Activated CD8-positive, alpha-beta T cell treated with anti-CD3 and anti-CD28 coated beads for 36 hours (primary cell): ENCODE results near the gene PRXL2C. TPM values are rescaled to one million over a fixed set of nuclear protein-coding genes. Genes with fewer than 3 reads are reported as not detected.

Experiments
- ATAC-seq: fragments of 200-7000 bp; cut with Tn5 transposase; one replicate; pipeline ENCODE4 v1.10.0; 2021; ENCODE audit warnings: mild to moderate bottlenecking, moderate library complexity
- CTCF ChIA-PET: fragments of 350-600 bp; sonication (Branson Sonifier 250); formaldehyde crosslinking; loops from one replicate; lab custom pipeline; 2021; ENCODE audit warnings: antibody characterized with exemption; lab: Charles Lee
- POLR2A ChIA-PET: fragments of 350-600 bp; sonication (Branson Sonifier 250); formaldehyde crosslinking; loops from one replicate; lab custom pipeline; 2021; ENCODE audit warnings: antibody characterized with exemption; lab: Charles Lee
- DNase-seq: peaks from one replicate; pipeline ENCODE4 v3.0.0-alpha.2; 2020
- H3K27ac Mint-ChIP-seq: one replicate; pipeline ENCODE4 v1.8.0; 2021; ENCODE audit warnings: mild to moderate bottlenecking, mixed read lengths
- H3K27me3 Mint-ChIP-seq: one replicate; pipeline ENCODE4 v1.8.0; 2021; ENCODE audit warnings: mixed read lengths
- H3K36me3 Mint-ChIP-seq: one replicate; pipeline ENCODE4 v1.8.0; 2021; ENCODE audit warnings: low read depth, mixed read lengths
- H3K4me1 Mint-ChIP-seq: one replicate; pipeline ENCODE4 v1.8.0; 2021; ENCODE audit warnings: low read depth, mixed read lengths
- H3K4me3 Mint-ChIP-seq: one replicate; pipeline ENCODE4 v1.8.0; 2021; ENCODE audit warnings: mild to moderate bottlenecking, moderate library complexity, mixed read lengths
- H3K9me3 Mint-ChIP-seq: one replicate; pipeline ENCODE4 v1.8.0; 2021; ENCODE audit warnings: mixed read lengths
- intact Hi-C: fragments of 100-400 bp; cut with micrococcal nuclease; formaldehyde crosslinking; loops from one replicate; pipeline ENCODE4 v1.10.0; 2022
- total RNA-seq, 2 experiments: library from RNA; stranded (reverse); gene quantifications; one replicate each; pipeline ENCODE4 v1.2.3, GENCODE V29; 2021
- TF ChIP-seq, protein P1 (sequence below): fragments of 200-600 bp; IDR thresholded peaks from one replicate; pipeline ENCODE4 v1.8.0; 2022; ENCODE audit warnings: antibody characterized with exemption, mild to moderate bottlenecking

The PRXL2C gene
- total RNA-seq, 2 experiments from 2014 or later, result 2.5 to 5.2 TPM

DNA sequence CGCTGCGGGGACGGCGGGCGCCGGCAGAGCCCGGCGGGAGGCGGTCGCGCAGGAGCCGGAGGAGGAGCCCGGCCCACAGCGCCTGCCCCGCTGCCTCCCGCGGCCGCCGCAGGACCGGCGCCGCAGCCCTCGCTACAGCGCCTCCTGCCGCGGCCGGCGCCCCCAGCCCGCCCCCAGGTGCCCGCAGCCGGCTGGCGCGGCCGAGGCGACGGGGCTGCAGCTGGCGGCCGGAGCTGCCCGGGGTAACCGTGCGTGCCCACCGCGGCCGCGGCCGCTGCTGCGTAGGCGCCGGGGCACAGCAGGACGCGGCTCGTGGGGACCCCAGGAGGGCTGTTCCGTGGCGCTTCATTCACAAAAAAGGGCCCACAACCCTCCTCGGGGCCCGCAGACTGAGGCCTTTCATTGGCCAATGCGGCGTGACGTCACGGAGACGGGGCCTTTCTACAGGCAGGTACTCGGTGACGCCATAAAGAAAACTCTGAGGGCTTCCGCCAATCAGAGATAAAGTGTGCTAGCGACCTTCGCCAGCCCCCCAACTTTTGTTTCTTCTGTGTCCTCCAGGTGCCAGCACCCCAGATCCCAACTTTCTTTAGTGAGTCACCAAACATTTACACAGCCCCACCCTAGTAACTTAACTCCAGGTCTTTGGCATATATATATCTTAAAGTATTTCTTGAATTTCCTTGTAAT is 35.5 kb downstream of the PRXL2C start, which contains the start of gene CDC14B:
Gene CDC14B, minus strand, starts transcription at position 353 of the 690 bp plus-strand sequence. CDS start 465 bp downstream, outside the sequence.
- H3K27me3 Mint-ChIP-seq, result peaks cover 49% of the 10 kb centered on the region
- TF ChIP-seq, protein P1, sequence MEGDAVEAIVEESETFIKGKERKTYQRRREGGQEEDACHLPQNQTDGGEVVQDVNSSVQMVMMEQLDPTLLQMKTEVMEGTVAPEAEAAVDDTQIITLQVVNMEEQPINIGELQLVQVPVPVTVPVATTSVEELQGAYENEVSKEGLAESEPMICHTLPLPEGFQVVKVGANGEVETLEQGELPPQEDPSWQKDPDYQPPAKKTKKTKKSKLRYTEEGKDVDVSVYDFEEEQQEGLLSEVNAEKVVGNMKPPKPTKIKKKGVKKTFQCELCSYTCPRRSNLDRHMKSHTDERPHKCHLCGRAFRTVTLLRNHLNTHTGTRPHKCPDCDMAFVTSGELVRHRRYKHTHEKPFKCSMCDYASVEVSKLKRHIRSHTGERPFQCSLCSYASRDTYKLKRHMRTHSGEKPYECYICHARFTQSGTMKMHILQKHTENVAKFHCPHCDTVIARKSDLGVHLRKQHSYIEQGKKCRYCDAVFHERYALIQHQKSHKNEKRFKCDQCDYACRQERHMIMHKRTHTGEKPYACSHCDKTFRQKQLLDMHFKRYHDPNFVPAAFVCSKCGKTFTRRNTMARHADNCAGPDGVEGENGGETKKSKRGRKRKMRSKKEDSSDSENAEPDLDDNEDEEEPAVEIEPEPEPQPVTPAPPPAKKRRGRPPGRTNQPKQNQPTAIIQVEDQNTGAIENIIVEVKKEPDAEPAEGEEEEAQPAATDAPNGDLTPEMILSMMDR, result no peak
- H3K9me3 Mint-ChIP-seq, result no peaks in the 10 kb centered on the region
- peaks cover 11% of the 10 kb centered on the region for H3K4me1 Mint-ChIP-seq
- H3K36me3 Mint-ChIP-seq, result no peaks in the 10 kb centered on the region
- ChIA-PET CTCF (no interaction called here), POLR2A (interaction anchor here (1.3 kb wide), 1 partner anchor 21 kb away, joined by 5 read pairs; no protein-coding TSS in a partner anchor)
- peak; percentile 85 for DNase-seq
- H3K4me3 Mint-ChIP-seq, result peak within 1 kb of the TSS; percentile 60
- ATAC-seq, result peak; percentile 84
- H3K27ac Mint-ChIP-seq, result no peak within 1 kb of the TSS
- intact Hi-C loops, result no loop called here

DNA sequence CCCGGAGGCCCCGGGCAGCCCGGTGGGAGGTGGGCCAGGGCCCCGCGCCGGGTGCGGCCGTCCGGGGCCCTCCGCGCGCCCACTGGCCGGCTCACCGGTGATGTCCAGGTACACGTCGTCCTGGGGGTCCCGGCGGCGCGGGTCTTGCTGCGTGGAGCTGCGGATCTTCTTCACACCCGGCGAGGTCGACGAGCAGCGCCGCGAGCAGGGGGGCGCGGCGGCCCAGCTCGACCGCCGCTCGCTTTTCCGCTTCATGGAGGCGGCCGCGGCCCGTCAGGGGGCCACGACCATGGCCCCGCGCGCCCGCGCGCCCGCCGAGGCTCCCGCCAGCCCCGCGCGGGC is 36.0 kb downstream of the PRXL2C start:
- H3K4me3 Mint-ChIP-seq, result no peak overlapping the region
- DNase-seq (no peak), ATAC-seq (no peak)
- no peaks in the 10 kb centered on the region for H3K9me3 Mint-ChIP-seq
- intact Hi-C loops, result no loop called here
- H3K27ac Mint-ChIP-seq, result no peak overlapping the region
- H3K4me1 Mint-ChIP-seq, result peaks cover 11% of the 10 kb centered on the region
- H3K27me3 Mint-ChIP-seq, result peaks cover 49% of the 10 kb centered on the region
- ChIA-PET POLR2A (interaction anchor here (1.3 kb wide), 1 partner anchor 22 kb away, joined by 5 read pairs; no protein-coding TSS in a partner anchor), CTCF (interaction anchor here (0.9 kb wide), 1 partner anchor 37 kb away, joined by 3 read pairs; no protein-coding TSS in a partner anchor)
- H3K36me3 Mint-ChIP-seq, result no peaks in the 10 kb centered on the region
- TF ChIP-seq, protein P1, result no peak

DNA sequence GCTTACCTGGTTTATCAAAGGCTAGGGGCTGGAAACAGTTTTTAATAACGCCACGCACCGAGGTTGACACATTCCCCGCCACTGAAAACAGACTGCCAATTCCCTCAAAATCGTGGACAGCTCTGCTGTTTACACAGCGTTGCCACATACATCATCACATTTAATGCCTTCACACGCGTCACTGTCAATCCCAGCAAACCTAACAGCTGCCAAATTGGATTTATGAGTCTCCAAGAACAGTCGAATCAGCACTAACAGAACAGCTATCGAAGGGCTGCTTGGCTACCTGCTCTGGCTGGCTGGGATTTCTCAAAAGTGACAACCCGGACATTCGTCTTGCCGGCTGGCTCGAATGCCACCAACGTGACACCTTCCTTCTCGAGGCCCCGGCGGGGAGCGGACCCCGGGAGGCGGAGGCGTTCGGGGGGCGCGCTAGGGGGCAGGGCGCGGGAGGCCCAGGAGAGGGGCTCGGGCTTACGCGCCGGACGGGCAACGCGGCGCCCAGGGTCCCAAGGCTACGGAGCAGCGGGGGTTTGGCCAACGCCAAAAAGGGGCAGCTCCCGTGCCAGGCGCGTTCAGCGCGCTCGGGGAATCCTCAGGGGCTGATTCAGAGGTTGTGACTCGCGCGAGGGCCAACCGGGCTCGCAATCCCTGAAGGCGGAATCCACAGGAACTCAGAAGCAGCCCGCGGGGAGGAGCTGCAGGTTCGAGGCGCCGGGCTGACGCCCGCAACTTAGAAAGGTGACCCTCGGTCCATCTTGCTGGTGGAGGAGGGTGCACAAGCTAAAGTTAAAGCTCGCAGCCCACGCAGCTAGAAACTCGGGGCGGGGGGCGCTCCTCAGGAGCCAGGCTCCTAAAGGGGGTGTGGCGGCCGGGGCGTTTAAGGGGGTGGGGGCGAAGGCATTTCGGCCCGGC is 36.7 kb downstream of the PRXL2C start:
- TF ChIP-seq, protein P1, result no peak
- Mint-ChIP-seq H3K4me1 (peaks cover 11% of the 10 kb centered on the region), H3K9me3 (no peaks in the 10 kb centered on the region), H3K36me3 (no peaks in the 10 kb centered on the region), H3K27me3 (peaks cover 49% of the 10 kb centered on the region), H3K4me3 (peak overlapping the region; percentile 59), H3K27ac (no peak overlapping the region)
- intact Hi-C loops, result no loop called here
- DNase-seq (peak; percentile 23), ATAC-seq (no peak)
- CTCF ChIA-PET, result interaction anchor here (0.9 kb wide), 1 partner anchor 36 kb away, joined by 3 read pairs; no protein-coding TSS in a partner anchor
- POLR2A ChIA-PET, result interaction anchor here (1.3 kb wide), 1 partner anchor 23 kb away, joined by 5 read pairs; no protein-coding TSS in a partner anchor

DNA sequence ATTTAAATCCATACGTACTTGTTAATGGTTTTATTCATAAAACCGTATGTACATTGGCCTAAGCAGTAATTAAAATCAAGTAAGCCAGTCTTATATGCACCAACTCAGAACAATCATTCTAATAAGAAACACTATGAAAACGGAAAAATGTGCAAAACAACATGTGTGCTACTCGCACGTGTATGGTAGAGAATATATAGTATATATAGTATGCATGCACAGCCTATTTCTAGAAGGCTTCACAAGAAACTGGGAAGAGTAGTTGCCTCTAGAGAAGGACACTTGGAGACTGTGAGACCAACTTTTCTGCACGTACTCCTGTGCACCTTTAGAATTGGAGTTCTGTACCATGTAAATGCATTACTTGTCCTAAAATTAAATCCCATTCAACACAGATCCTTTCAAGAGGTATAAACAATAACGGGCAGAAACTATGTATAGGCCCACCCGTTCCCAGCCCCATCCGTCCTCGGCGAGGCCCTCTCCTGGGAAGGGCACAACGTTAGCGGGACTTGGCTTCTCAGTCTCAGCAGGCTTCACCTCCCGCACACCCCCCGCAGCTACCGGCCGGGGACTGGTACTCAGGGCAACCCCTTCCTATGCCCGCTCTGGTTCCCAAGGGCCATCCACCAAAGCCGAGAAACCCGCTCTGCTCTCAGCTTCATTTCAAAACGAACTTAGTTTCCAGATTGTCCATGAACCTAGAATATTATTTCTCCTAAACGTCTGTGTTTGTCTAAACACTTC is 37.5 kb downstream of the PRXL2C start:
- Mint-ChIP-seq H3K36me3 (no peaks in the 10 kb centered on the region), H3K4me1 (peaks cover 11% of the 10 kb centered on the region), H3K9me3 (no peaks in the 10 kb centered on the region), H3K27ac (no peak overlapping the region), H3K4me3 (peak overlapping the region; percentile 48), H3K27me3 (peaks cover 56% of the 10 kb centered on the region)
- no peak for ATAC-seq
- POLR2A ChIA-PET, result no interaction called here
- DNase-seq, result no peak
- TF ChIP-seq, protein P1, result no peak
- intact Hi-C loops, result no loop called here
- CTCF ChIA-PET, result no interaction called here
